A549 treated with GW870086 at 1 μM for 4 hours (cell line): ENCODE measurements around the gene VAV3. TPM values are rescaled to one million over a fixed set of nuclear protein-coding genes. Genes with fewer than 3 reads are reported as not detected.

Source experiments
- total RNA-seq: library from RNA; stranded (reverse); fragments of 200-300 nt; extraction: Qiagen RNA extraction; gene quantifications from 5 replicates; pipeline ENCODE4 v1.2.3, GENCODE V29; 2022; ENCODE audit warnings: low read depth

VAV3 gene, protein sequence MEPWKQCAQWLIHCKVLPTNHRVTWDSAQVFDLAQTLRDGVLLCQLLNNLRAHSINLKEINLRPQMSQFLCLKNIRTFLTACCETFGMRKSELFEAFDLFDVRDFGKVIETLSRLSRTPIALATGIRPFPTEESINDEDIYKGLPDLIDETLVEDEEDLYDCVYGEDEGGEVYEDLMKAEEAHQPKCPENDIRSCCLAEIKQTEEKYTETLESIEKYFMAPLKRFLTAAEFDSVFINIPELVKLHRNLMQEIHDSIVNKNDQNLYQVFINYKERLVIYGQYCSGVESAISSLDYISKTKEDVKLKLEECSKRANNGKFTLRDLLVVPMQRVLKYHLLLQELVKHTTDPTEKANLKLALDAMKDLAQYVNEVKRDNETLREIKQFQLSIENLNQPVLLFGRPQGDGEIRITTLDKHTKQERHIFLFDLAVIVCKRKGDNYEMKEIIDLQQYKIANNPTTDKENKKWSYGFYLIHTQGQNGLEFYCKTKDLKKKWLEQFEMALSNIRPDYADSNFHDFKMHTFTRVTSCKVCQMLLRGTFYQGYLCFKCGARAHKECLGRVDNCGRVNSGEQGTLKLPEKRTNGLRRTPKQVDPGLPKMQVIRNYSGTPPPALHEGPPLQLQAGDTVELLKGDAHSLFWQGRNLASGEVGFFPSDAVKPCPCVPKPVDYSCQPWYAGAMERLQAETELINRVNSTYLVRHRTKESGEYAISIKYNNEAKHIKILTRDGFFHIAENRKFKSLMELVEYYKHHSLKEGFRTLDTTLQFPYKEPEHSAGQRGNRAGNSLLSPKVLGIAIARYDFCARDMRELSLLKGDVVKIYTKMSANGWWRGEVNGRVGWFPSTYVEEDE
- total RNA-seq: 0.52 to 1.3 TPM (median 0.70 TPM) in 5 replicates

DNA sequence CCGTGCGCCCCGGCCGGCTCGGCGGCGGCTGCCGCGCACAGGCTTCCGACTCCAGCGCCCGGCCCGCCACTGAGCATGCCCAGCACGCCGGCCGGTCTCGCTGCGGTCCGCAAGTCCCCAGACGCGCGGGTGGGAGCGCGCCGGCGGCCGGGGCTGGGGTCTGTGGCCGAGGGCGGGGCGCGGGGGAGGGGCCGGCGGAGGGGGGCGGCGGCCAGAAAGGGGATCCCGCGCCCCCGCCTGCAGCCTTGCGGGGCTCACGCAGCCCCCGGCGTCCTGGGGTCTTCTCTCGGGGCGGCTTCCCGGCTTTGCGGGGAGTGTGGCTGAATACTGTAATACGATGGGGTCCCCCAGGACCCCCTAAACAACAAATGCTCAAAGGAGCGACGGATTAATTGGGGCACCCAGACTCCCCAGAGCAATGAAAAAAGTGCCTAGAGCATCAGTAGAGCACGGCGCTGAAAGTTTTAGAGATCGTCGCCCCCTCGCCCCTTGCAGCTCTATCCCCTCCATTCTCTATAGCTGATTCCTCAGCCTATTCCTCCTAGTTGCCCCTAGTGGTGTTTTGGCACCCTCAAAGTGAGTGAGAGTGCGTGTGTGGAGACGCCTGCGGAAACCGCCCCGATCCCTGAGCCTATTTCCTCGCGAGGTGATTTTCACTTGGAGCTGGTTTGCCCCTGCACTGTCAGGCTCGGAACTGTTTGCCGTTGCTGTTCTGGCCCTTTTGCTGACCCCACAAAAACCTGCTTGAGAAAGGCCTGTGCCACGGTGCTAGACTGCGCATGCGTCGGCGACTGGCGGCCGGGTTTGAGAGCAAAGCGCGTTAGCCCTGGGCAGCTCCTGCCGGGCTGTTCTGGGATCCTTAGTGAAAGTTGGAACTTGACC lies at the start of gene VAV3:
VAV3 (minus strand) TSS at position 71 of the 882 bp plus-strand sequence. CDS start 311 bp downstream, outside the sequence.

Other genes with a start within 250 kb of the VAV3 start
- gene SLC25A24, start 235.2 kb upstream of the VAV3 start, total RNA-seq: 20.1 to 31.9 TPM (median 28.8 TPM) in 5 replicates